HEK293 (cell line): ENCODE results near the gene FCN3.

Source experiments
- BCL11A ChIP-seq: fragments of 450-650 bp; formaldehyde crosslinking; IDR thresholded peaks from 2 replicates; pipeline ENCODE4 v1.5.1; 2016; ENCODE audit warnings: low read depth, missing biosample characterization, missing genetic modification characterization
- EGR2 ChIP-seq: fragments of 450-650 bp; formaldehyde crosslinking; IDR thresholded peaks from 2 replicates; pipeline ENCODE4 v1.5.1; 2016; ENCODE audit warnings: low read depth, missing biosample characterization, missing genetic modification characterization
- GFI1B ChIP-seq: fragments of 450-650 bp; formaldehyde crosslinking; IDR thresholded peaks from 2 replicates; pipeline ENCODE4 v1.5.1; 2016; ENCODE audit warnings: missing biosample characterization, missing genetic modification characterization
- GLIS1 ChIP-seq: fragments of 450-650 bp; formaldehyde crosslinking; IDR thresholded peaks from 2 replicates; pipeline ENCODE4 v1.5.1; 2016; ENCODE audit warnings: missing biosample characterization, missing genetic modification characterization
- HIC1 ChIP-seq: fragments of 450-650 bp; formaldehyde crosslinking; IDR thresholded peaks from 2 replicates; pipeline ENCODE4 v1.5.1; 2016; ENCODE audit warnings: missing biosample characterization, missing genetic modification characterization
- IKZF3 ChIP-seq: fragments of 450-650 bp; IDR thresholded peaks from 2 replicates; pipeline ENCODE4 v1.5.0; 2018; ENCODE audit warnings: missing biosample characterization, mild to moderate bottlenecking, missing genetic modification characterization, moderate library complexity
- KLF1 ChIP-seq: fragments of 450-650 bp; formaldehyde crosslinking; IDR thresholded peaks from 2 replicates; pipeline ENCODE4 v1.5.1; 2016; ENCODE audit warnings: missing biosample characterization, missing genetic modification characterization
- PATZ1 ChIP-seq: fragments of 450-650 bp; formaldehyde crosslinking; IDR thresholded peaks from 2 replicates; pipeline ENCODE4 v1.5.1; 2016; ENCODE audit warnings: missing biosample characterization, missing genetic modification characterization
- PRDM4 ChIP-seq: fragments of 450-650 bp; formaldehyde crosslinking; IDR thresholded peaks from 2 replicates; pipeline ENCODE4 v1.5.1; 2017; ENCODE audit warnings: missing biosample characterization, missing genetic modification characterization
- SCRT1 ChIP-seq: fragments of 450-650 bp; formaldehyde crosslinking; IDR thresholded peaks from 2 replicates; pipeline ENCODE4 v1.5.1; 2016; ENCODE audit warnings: missing biosample characterization, missing genetic modification characterization, borderline replicate concordance
- ZBTB48 ChIP-seq: fragments of 450-650 bp; formaldehyde crosslinking; IDR thresholded peaks from 2 replicates; pipeline ENCODE4 v1.5.1; 2016; ENCODE audit warnings: missing biosample characterization, missing genetic modification characterization
- ZFP3 ChIP-seq: fragments of 450-650 bp; formaldehyde crosslinking; IDR thresholded peaks from 2 replicates; pipeline ENCODE4 v1.5.1; 2016; ENCODE audit warnings: low read depth, missing biosample characterization, missing genetic modification characterization
- ZNF132 ChIP-seq: fragments of 450-650 bp; formaldehyde crosslinking; IDR thresholded peaks from 2 replicates; pipeline ENCODE4 v1.5.1; 2017; ENCODE audit warnings: missing biosample characterization, missing genetic modification characterization, borderline replicate concordance
- ZNF138 ChIP-seq: fragments of 450-650 bp; formaldehyde crosslinking; IDR thresholded peaks from 2 replicates; pipeline ENCODE4 v1.5.1; 2016; ENCODE audit warnings: missing biosample characterization, missing genetic modification characterization, borderline replicate concordance
- ZNF157 ChIP-seq: fragments of 450-650 bp; formaldehyde crosslinking; IDR thresholded peaks from 2 replicates; pipeline ENCODE4 v1.5.1; 2016; ENCODE audit warnings: missing biosample characterization, missing genetic modification characterization
- ZNF239 ChIP-seq: fragments of 450-650 bp; formaldehyde crosslinking; IDR thresholded peaks from 2 replicates; pipeline ENCODE4 v1.5.1; 2016; ENCODE audit warnings: missing biosample characterization, missing genetic modification characterization
- ZNF24 ChIP-seq: fragments of 450-650 bp; formaldehyde crosslinking; IDR thresholded peaks from 2 replicates; pipeline ENCODE4 v1.5.1; 2016; ENCODE audit warnings: missing biosample characterization, missing genetic modification characterization
- ZNF335 ChIP-seq: fragments of 450-650 bp; formaldehyde crosslinking; conservative IDR thresholded peaks from 2 replicates; pipeline ENCODE4 v1.5.1; 2016; ENCODE audit warnings: missing biosample characterization, missing genetic modification characterization
- ZNF366 ChIP-seq: fragments of 450-650 bp; formaldehyde crosslinking; conservative IDR thresholded peaks from 2 replicates; pipeline ENCODE4 v1.5.1; 2016; ENCODE audit warnings: missing biosample characterization, missing genetic modification characterization
- ZNF37A ChIP-seq: fragments of 450-650 bp; IDR thresholded peaks from 2 replicates; pipeline ENCODE4 v1.5.1; 2018; ENCODE audit warnings: missing biosample characterization, missing genetic modification characterization
- ZNF433 ChIP-seq: fragments of 450-650 bp; formaldehyde crosslinking; IDR thresholded peaks from 2 replicates; pipeline ENCODE4 v1.5.1; 2016; ENCODE audit warnings: missing biosample characterization, missing genetic modification characterization, low read depth
- ZNF449 ChIP-seq: fragments of 450-650 bp; formaldehyde crosslinking; IDR thresholded peaks from 2 replicates; pipeline ENCODE4 v1.5.1; 2017; ENCODE audit warnings: missing biosample characterization, mild to moderate bottlenecking, missing genetic modification characterization, moderate library complexity
- ZNF580 ChIP-seq: fragments of 450-650 bp; formaldehyde crosslinking; IDR thresholded peaks from 2 replicates; pipeline ENCODE4 v1.5.1; 2016; ENCODE audit warnings: missing biosample characterization, missing genetic modification characterization
- ZNF610 ChIP-seq: fragments of 450-650 bp; formaldehyde crosslinking; IDR thresholded peaks from 2 replicates; pipeline ENCODE4 v1.5.1; 2016; ENCODE audit warnings: missing biosample characterization, missing genetic modification characterization, borderline replicate concordance
- ZNF645 ChIP-seq: fragments of 450-650 bp; formaldehyde crosslinking; IDR thresholded peaks from 2 replicates; pipeline ENCODE4; 2016; ENCODE audit warnings: missing biosample characterization, missing genetic modification characterization
- ZNF664 ChIP-seq: fragments of 450-650 bp; formaldehyde crosslinking; IDR thresholded peaks from 2 replicates; pipeline ENCODE4 v1.5.1; 2016; ENCODE audit warnings: missing biosample characterization, missing genetic modification characterization
- ZNF677 ChIP-seq: fragments of 450-650 bp; IDR thresholded peaks from 2 replicates; pipeline ENCODE4 v1.5.0; 2018; ENCODE audit warnings: missing biosample characterization, mild to moderate bottlenecking, missing genetic modification characterization, moderate library complexity
- ZNF704 ChIP-seq: fragments of 450-650 bp; formaldehyde crosslinking; IDR thresholded peaks from 2 replicates; pipeline ENCODE4 v1.5.1; 2016; ENCODE audit warnings: missing biosample characterization, missing genetic modification characterization
- ZNF843 ChIP-seq: fragments of 450-650 bp; formaldehyde crosslinking; IDR thresholded peaks from 2 replicates; pipeline ENCODE4 v1.5.1; 2016; ENCODE audit warnings: missing biosample characterization, missing genetic modification characterization

The FCN3 gene

GRCh38 chr1:27321813-27322568, 52.6 kb downstream of the FCN3 start, which contains the start of gene TMEM222 (continued):
- TF ChIP-seq ZNF449 (tag by site-specific recombination) (peak; percentile 69; the same call in 1 of the 2 replicates), PRDM4 (tag by site-specific recombination) (peak; percentile 74; the same call in 1 of the 2 replicates), GFI1B (0 out of 2 replicates have a peak, but pooled peaks have one; percentile 7), IKZF3 (tag by site-specific recombination) (peak; percentile 47; the same call in 1 of the 2 replicates), ZBTB48 (tag by site-specific recombination) (peak; percentile 69), ZNF138 (tag by site-specific recombination) (no peak), KLF1 (peak; percentile 95), ZNF610 (tag by site-specific recombination) (peak; percentile 94), ZNF37A (0 out of 2 replicates have a peak, but pooled peaks have one; percentile 50), ZNF24 (tag by site-specific recombination) (peak; percentile 95), HIC1 (tag by site-specific recombination) (0 out of 2 replicates have a peak, but pooled peaks have one; percentile 82), ZNF157 (tag by site-specific recombination) (no peak), ZNF843 (peak; percentile 85), ZNF580 (tag by site-specific recombination) (peak; percentile 93), ZNF433 (tag by site-specific recombination) (no peak), ZNF704 (tag by site-specific recombination) (no peak), ZNF645 (tag by site-specific recombination) (no peak; the same call in 1 of the 2 replicates), ZNF132 (tag by site-specific recombination) (no peak), ZNF366 (tag by site-specific recombination) (peak; percentile 65), EGR2 (tag by site-specific recombination) (peak; percentile 88), ZNF239 (tag by site-specific recombination) (0 out of 2 replicates have a peak, but pooled peaks have one; percentile 31), ZNF677 (tag by site-specific recombination) (no peak), BCL11A (tag by site-specific recombination) (no peak), GLIS1 (tag by site-specific recombination) (peak; percentile 50), ZNF664 (tag by site-specific recombination) (peak; percentile 68), ZNF335 (peak; percentile 83), SCRT1 (tag by site-specific recombination) (0 out of 2 replicates have a peak, but pooled peaks have one; percentile 48), PATZ1 (tag by site-specific recombination) (peak; percentile 94), ZFP3 (tag by site-specific recombination) (no peak)
